Trophoblast cell (in vitro differentiated cells and primary cell): ENCODE results near the gene HMG20B.
"Not testable (repeated sequence)": the region's sequence is repeated elsewhere in the genome, so short reads cannot be mapped to it uniquely, and the experiment has no call there.

Source experiments
- DNase-seq, 2 donors: peaks; one replicate each; pipeline ENCODE4 v3.0.0-alpha.2; 2016
- H2AFZ ChIP-seq: 2 replicates; pipeline ENCODE4 v1.6.1; 2013; ENCODE audit warnings: low read length, moderate library complexity, mild to moderate bottlenecking; ENCODE audit not compliant: insufficient read depth, poor library complexity
- H2AK5ac ChIP-seq: 2 replicates; pipeline ENCODE4 v1.6.1; 2013; ENCODE audit warnings: mild to moderate bottlenecking, low read length
- H2BK120ac ChIP-seq: 2 replicates; pipeline ENCODE4 v1.6.1; 2013; ENCODE audit warnings: low read length, mild to moderate bottlenecking, moderate library complexity; ENCODE audit not compliant: insufficient read depth, poor library complexity
- H2BK12ac ChIP-seq: 2 replicates; pipeline ENCODE4 v1.6.1; 2013; ENCODE audit warnings: mild to moderate bottlenecking, low read length, moderate library complexity
- H2BK5ac ChIP-seq: 2 replicates; pipeline ENCODE4 v1.6.1; 2013; ENCODE audit warnings: low read length, low read depth, moderate library complexity, mild to moderate bottlenecking; ENCODE audit not compliant: poor library complexity
- H3K14ac ChIP-seq: 2 replicates; pipeline ENCODE4 v1.6.1; 2013; ENCODE audit warnings: mild to moderate bottlenecking, low read length
- H3K18ac ChIP-seq: 2 replicates; pipeline ENCODE4 v1.6.1; 2013; ENCODE audit warnings: mild to moderate bottlenecking, low read length
- H3K23ac ChIP-seq: 2 replicates; pipeline ENCODE4 v1.6.1; 2013; ENCODE audit warnings: low read length
- H3K27ac ChIP-seq: 2 replicates; pipeline ENCODE4 v1.5.1; 2013; ENCODE audit warnings: low read depth, mild to moderate bottlenecking, inconsistent platforms, low read length, moderate library complexity
- H3K27me3 ChIP-seq: 2 replicates; pipeline ENCODE4 v1.6.1; 2013; ENCODE audit warnings: inconsistent platforms, mild to moderate bottlenecking, low read length, moderate library complexity; ENCODE audit not compliant: insufficient read depth
- H3K36me3 ChIP-seq, 2 experiments: 1 replicate in 1 of 2; 2 replicates in 1 of 2; pipeline ENCODE4 v1.6.1; 2013; ENCODE audit warnings: low read length in 2 of 2, mild to moderate bottlenecking in 2 of 2, moderate library complexity in 1 of 2; ENCODE audit not compliant: insufficient read depth in 2 of 2, control insufficient read depth in 1 of 2
- H3K4ac ChIP-seq: 2 replicates; pipeline ENCODE4 v1.6.1; 2013; ENCODE audit warnings: low read depth, mild to moderate bottlenecking, low read length, moderate library complexity
- H3K4me1 ChIP-seq, 2 experiments: 1 replicate in 1 of 2; 2 replicates in 1 of 2; pipeline ENCODE4 v1.6.1; 2013; ENCODE audit warnings: low read length in 2 of 2, mild to moderate bottlenecking in 2 of 2, moderate library complexity in 1 of 2; ENCODE audit not compliant: insufficient read depth in 2 of 2, control insufficient read depth in 1 of 2
- H3K4me2 ChIP-seq: 2 replicates; pipeline ENCODE4 v1.6.1; 2013; ENCODE audit warnings: inconsistent platforms, mild to moderate bottlenecking, low read length, moderate library complexity
- H3K4me3 ChIP-seq: 2 replicates; pipeline ENCODE4 v1.5.1; 2013; ENCODE audit warnings: mild to moderate bottlenecking, low read depth, low read length, inconsistent platforms
- H3K79me1 ChIP-seq: one replicate; pipeline ENCODE4 v1.6.1; 2013; ENCODE audit warnings: low read length
- H3K79me2 ChIP-seq: 2 replicates; pipeline ENCODE4 v1.6.1; 2013; ENCODE audit warnings: low read length, mild to moderate bottlenecking; ENCODE audit not compliant: control insufficient read depth, insufficient read depth, poor library complexity
- H3K9ac ChIP-seq: 2 replicates; pipeline ENCODE4 v1.6.1; 2013; ENCODE audit warnings: mild to moderate bottlenecking, low read length
- H3K9me3 ChIP-seq: 2 replicates; pipeline ENCODE4 v1.6.1; 2013; ENCODE audit warnings: low read depth, mild to moderate bottlenecking, control low read depth, inconsistent platforms, low read length; ENCODE audit not compliant: insufficient read depth
- H4K12ac ChIP-seq: 2 replicates; pipeline ENCODE4 v1.6.1; 2013; ENCODE audit warnings: low read depth, mild to moderate bottlenecking, low read length, moderate library complexity
- H4K8ac ChIP-seq: 2 replicates; pipeline ENCODE4 v1.6.1; 2013; ENCODE audit warnings: low read depth, mild to moderate bottlenecking, low read length, moderate library complexity
- H4K91ac ChIP-seq: one replicate; pipeline ENCODE4 v1.6.1; 2013; ENCODE audit warnings: low read depth, mild to moderate bottlenecking, low read length, moderate library complexity
- WGBS: extraction: QIAGEN DNeasy Blood & Tissue Kit; methylation state at CpG from one replicate; pipeline ENCODE4 v1.1.7; 2013; ENCODE audit warnings: missing lambda C conversion rate; ENCODE audit not compliant: insufficient read length, insufficient coverage; ENCODE audit errors: extremely low coverage; 5-methylcytosine and 5-hydroxymethylcytosine counted together

The HMG20B gene

DNA sequence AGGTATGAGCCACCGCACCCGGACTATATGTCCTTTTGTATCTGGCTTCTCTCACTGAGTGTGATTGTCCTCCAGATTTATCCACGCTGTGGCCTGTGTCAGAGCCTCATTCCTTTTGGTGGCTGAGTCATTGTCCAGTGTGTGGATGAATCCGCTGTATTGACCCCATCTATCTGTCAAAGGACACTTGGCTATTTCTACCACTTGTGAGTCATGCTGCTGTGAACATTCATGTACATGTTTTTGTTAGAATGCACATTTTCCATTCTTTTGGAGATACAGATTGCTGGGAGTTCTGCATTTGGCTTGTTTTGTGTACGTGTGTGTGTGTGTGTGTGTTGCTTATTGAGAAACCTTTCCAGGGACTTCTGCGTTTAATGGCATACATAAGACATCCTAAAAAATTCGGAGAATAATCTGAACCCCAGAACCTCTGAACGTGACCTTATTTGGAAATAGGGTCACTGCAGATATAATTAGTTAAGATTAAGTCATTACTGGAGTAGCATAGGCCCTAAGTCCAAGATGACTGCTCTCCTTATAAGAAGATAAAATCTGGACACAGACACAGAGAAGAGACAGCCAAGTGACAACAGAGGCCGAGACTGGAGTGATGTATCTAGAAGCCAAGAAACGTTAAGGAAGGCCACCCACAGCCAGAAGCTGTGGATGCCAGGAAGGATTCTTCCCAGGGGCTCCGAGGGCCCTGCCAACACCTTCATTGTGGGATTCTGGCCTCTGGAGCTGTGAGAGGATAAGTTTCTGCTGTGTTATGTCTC is 7.6 kb downstream of the HMG20B start:
- H3K23ac ChIP-seq, result no peak overlapping the region
- no peak overlapping the region for H3K14ac ChIP-seq
- peaks cover 11 to 13% of the 10 kb centered on the region in 2 experiments for H3K4me1 ChIP-seq
- H3K79me1 ChIP-seq, result no peaks in the 10 kb centered on the region
- peaks cover 2% of the 10 kb centered on the region for H3K9me3 ChIP-seq
- no peak overlapping the region for H2BK5ac ChIP-seq
- no peak overlapping the region for H3K4me2 ChIP-seq
- no peak overlapping the region for H4K12ac ChIP-seq
- H3K36me3 ChIP-seq, result peaks cover 11 to 22% of the 10 kb centered on the region in 2 experiments
- no peak overlapping the region for H2BK120ac ChIP-seq
- no peak overlapping the region for H3K4ac ChIP-seq
- peaks cover 1% of the 10 kb centered on the region for H3K79me2 ChIP-seq
- H3K9ac ChIP-seq, result no peak overlapping the region
- peaks cover 5% of the 10 kb centered on the region for H3K27me3 ChIP-seq
- no peak overlapping the region for H4K8ac ChIP-seq
- no peak overlapping the region for H3K27ac ChIP-seq
- no peak overlapping the region for H2BK12ac ChIP-seq
- H4K91ac ChIP-seq, result no peak overlapping the region
- no peak overlapping the region for H3K18ac ChIP-seq
- no peak overlapping the region for H2AFZ ChIP-seq
- H2AK5ac ChIP-seq, result no peak overlapping the region
- no CpG with 5 or more reads among the region's 11 CpGs for WGBS
- DNase-seq, result peak; percentile 36 to 63
- H3K4me3 ChIP-seq, result no peak overlapping the region

DNA sequence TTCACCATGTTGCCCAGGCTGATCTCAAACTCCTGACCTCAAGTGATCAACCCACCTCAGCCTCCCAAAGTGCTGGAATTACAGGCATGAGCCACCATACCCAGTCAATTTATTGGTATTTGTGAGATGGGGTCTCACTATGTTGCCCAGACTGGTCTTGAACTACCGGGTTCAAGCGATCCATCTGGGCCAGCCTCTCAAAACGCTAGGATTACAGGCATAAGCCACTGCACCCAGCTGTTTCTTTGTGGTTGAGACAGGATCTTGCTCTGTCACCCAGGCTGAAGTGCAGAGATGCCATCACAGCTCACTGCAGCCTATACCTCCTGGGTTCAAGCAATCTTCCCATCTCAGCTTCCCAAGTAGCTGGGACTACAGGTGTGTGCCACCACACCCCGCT is 9.0 kb downstream of the HMG20B start:
- H3K27ac ChIP-seq, H4K12ac ChIP-seq, H4K91ac ChIP-seq, H3K9me3 ChIP-seq, H3K14ac ChIP-seq, H3K79me1 ChIP-seq, H3K18ac ChIP-seq, H2AK5ac ChIP-seq, H4K8ac ChIP-seq, H3K79me2 ChIP-seq, H2BK120ac ChIP-seq, DNase-seq, H2BK12ac ChIP-seq, H2AFZ ChIP-seq, H3K9ac ChIP-seq, H3K4ac ChIP-seq, H3K4me1 ChIP-seq, H3K4me3 ChIP-seq, H3K4me2 ChIP-seq, H3K23ac ChIP-seq, H2BK5ac ChIP-seq: not testable (repeated sequence)
- peaks cover 0 to 11% of the 10 kb centered on the region in 2 experiments for H3K36me3 ChIP-seq
- no CpG with 5 or more reads among the region's 4 CpGs for WGBS
- H3K27me3 ChIP-seq, result peaks cover 19% of the 10 kb centered on the region

DNA sequence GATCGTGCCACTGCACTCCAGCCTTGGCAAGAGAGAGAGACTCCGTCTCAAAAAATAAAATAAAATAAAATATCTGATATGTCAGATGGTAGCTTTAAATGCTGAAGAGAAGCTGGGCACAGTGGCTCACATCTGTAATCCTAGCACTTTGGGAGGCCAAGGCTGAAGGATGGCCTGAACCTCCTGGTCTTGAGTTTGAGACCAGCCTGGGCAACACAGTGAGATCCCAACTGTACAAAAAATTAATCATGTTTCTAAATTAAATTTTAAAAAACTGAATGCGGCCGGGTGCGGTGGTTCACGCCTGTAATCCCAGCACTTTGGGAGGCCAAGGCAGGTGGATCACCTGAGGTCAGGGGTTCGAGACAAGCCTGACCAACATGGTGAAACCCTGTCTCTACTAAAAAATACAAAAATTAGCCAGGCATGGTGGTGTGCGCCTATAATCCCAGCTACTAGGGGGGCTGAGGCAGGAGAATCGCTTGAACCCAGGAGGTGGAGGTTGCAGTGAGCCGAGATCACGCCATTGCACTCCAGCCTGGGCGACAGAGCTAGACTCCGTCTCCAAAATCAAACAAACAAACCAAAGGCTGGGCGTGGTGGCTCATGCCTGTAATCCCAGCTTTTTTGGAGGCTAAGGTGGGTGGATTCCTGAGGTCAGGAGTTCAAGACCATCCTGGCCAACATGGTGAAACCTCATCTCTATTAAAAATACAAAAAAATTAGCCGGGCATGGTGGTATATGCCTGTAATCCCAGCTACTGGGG is 11.5 kb downstream of the HMG20B start:
- not testable (repeated sequence) for H3K79me2 ChIP-seq, H3K4me3 ChIP-seq, H2BK12ac ChIP-seq, H3K4me2 ChIP-seq, H3K4me1 ChIP-seq, H4K12ac ChIP-seq, H3K9ac ChIP-seq, H3K14ac ChIP-seq, H4K91ac ChIP-seq, H4K8ac ChIP-seq, H2AFZ ChIP-seq, DNase-seq, H2BK5ac ChIP-seq, H3K27ac ChIP-seq, H3K23ac ChIP-seq, H2AK5ac ChIP-seq, H3K36me3 ChIP-seq, H3K9me3 ChIP-seq, H3K4ac ChIP-seq, H3K79me1 ChIP-seq, H3K18ac ChIP-seq, H2BK120ac ChIP-seq
- peaks cover 20% of the 10 kb centered on the region for H3K27me3 ChIP-seq
- no CpG with 5 or more reads among the region's 15 CpGs for WGBS

DNA sequence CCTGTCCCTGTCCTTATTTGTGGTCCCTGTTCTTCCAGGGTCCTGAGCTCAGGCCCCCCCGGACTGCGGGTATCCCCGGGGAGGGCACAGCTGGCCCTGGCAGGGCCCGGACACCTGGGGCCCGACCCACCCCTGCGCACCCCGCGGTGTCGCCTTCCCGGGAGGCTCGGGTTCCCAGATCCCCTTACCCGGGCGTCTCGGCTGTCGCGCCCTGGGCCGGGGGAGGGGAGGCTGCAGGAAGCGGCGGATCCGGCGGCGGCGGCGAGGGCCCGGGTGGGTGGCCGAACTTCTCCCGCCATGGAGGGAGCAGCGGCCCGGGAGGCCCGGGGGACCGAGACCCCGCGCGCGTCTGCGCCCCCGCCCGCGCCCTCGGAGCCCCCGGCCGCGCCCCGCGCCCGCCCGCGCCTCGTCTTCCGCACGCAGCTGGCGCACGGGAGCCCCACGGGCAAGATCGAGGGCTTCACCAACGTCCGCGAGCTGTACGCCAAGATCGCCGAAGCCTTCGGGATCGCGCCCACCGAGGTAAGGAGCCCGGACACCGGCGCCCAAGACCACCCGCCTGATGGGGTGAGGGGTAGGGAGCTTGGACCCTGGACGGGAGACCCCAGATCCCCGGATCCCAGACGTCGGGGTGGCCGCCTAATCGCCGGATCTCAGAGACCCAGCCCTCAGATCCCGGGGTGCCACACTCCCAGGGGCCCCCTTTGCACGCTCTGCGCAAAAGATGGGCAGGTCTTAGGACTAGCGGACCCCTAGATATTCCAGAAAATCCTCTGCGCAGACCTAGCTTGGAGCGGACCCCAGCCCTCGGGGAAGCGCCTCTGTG is 12.8 kb downstream of the HMG20B start, which contains the start of gene GIPC3:
Gene GIPC3 (plus strand): TSS at position 178 of the 826 bp plus-strand sequence. CDS start 120 bp downstream, at position 298.
- peaks cover 20% of the 10 kb centered on the region for H3K27me3 ChIP-seq
- H3K4ac ChIP-seq, result no peak within 1 kb of the TSS
- peak within 1 kb of the TSS; percentile 32 for H2BK12ac ChIP-seq
- no peak within 1 kb of the TSS for H3K27ac ChIP-seq
- no CpG with 5 or more reads among the region's 84 CpGs for WGBS
- peak within 1 kb of the TSS; percentile 26 for H3K14ac ChIP-seq
- peak within 1 kb of the TSS; percentile 51 for H4K12ac ChIP-seq
- H3K4me2 ChIP-seq, result peak within 1 kb of the TSS; percentile 6
- H3K79me1 ChIP-seq, result peaks cover 2% of the 10 kb centered on the region
- H3K18ac ChIP-seq, result no peak within 1 kb of the TSS
- H3K4me1 ChIP-seq, result peaks cover 0 to 3% of the 10 kb centered on the region in 2 experiments
- no peak within 1 kb of the TSS for H3K9ac ChIP-seq
- H2AFZ ChIP-seq, result peak within 1 kb of the TSS; percentile 69
- peak within 1 kb of the TSS; percentile 36 for H4K8ac ChIP-seq
- no peak within 1 kb of the TSS for H3K23ac ChIP-seq
- H3K9me3 ChIP-seq, result peaks cover 8% of the 10 kb centered on the region
- H2AK5ac ChIP-seq, result no peak within 1 kb of the TSS
- H3K79me2 ChIP-seq, result no peaks in the 10 kb centered on the region
- H3K4me3 ChIP-seq, result no peak within 1 kb of the TSS
- H4K91ac ChIP-seq, result no peak within 1 kb of the TSS
- DNase-seq, result no peak
- H2BK120ac ChIP-seq, result peak within 1 kb of the TSS; percentile 34
- H2BK5ac ChIP-seq, result no peak within 1 kb of the TSS
- no peaks in the 10 kb centered on the region for H3K36me3 ChIP-seq
